SK-N-SH (cell line): Measurements from ENCODE around the gene MTR.

ENCODE experiments used
- CTCF ChIP-seq: fragments of 200-600 bp; sonication (generic); IDR thresholded peaks from 2 replicates; pipeline ENCODE4 v1.6.1; 2017; ENCODE audit warnings: antibody characterized with exemption, mild to moderate bottlenecking, moderate library complexity
- EP300 ChIP-seq, 2 experiments: IDR thresholded peaks; 2 replicates each; pipeline versions ENCODE4 v1.4.0 to v1.6.1; 2012; ENCODE audit warnings: borderline replicate concordance in 1 of 2, low read depth in 1 of 2, low read length in 1 of 2
- MAX ChIP-seq: IDR thresholded peaks from 2 replicates; pipeline ENCODE4 v1.4.0; 2012; ENCODE audit warnings: low read depth
- POLR2AphosphoS5 ChIP-seq: IDR thresholded peaks from 2 replicates; pipeline ENCODE4 v1.6.1; 2012; ENCODE audit warnings: low read depth, low read length
- RAD21 ChIP-seq: IDR thresholded peaks from 2 replicates; pipeline ENCODE4 v1.6.1; 2012; ENCODE audit warnings: mild to moderate bottlenecking, low read length
- SMC3 ChIP-seq: IDR thresholded peaks from 2 replicates; pipeline ENCODE4 v1.6.1; 2012; ENCODE audit warnings: low read depth, low read length, improper control_type of control experiment
- USF2 ChIP-seq: fragments of 150-350 bp; IDR thresholded peaks from 2 replicates; pipeline ENCODE4 v1.6.1; 2017; ENCODE audit warnings: antibody characterized with exemption, low read length, low read depth, borderline replicate concordance
- YY1 ChIP-seq: IDR thresholded peaks from 2 replicates; pipeline ENCODE4 v1.4.0; 2012; ENCODE audit warnings: low read depth, mild to moderate bottlenecking

GRCh38 chr1:236950365-236950764, 155.3 kb downstream of the MTR start:
- TF ChIP-seq EP300 (IDR thresholded peaks at IDR 0.05; ENCODE audit: borderline replicate concordance in 1 of 2, low read depth in 1 of 2, low read length in 1 of 2) (no peak), YY1 (no peak), CTCF (no peak), USF2 (no peak), SMC3 (no peak), POLR2AphosphoS5 (no peak), RAD21 (no peak), MAX (no peak)
